Central memory CD4-positive, alpha-beta T cell (primary cell): ENCODE data around the gene DPP7.

Experiments used
- DNase-seq: peaks from one replicate; pipeline ENCODE4 v3.0.0; 2022
- total RNA-seq, 3 experiments: gene quantifications; one replicate each; lab custom pipeline; 2026; lab: John Stamatoyannopoulos, UW

Gene DPP7
- 167 to 184 (median 174) reads per million in 3 experiments for total RNA-seq

DNA sequence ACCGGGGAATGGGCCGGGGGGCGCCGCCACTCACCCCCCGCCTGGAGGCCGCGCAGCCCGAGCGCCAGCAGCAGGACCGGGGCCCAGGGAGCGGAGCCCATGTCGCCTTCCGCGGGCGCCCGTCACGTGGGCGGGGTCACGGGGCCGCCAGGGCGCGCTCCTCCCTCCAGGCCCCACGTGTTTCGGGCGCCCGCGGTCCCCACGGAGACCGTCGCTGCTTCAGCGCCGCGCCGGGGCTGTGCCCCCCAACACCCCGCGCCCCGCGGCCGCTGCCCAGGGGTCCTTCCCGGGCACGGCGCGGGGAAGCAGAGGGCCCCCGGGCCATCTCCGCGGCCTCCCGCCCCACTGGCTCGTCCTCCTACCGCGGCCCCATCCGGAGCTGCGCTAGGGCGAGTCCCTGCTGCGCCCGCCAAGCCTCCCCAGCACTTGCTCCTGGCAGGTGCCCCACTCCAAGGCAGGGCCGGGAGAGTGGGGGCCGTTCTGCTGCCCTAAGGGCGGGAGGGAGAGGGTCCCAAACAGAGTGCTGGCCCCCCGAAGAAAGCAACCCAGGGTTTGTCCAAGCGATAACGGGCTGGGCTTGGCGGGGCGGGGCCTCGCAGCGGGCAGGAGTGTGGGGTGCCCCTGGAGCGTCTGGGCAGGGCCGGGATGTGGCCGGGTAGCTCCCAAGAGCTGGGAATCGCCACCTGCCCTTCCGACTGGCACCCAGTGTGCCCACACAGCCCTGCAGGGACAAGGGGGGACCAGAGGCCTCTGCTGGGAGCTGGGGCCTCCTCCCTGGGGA, at the start of gene DPP7:
Gene DPP7 (minus strand): TSS at position 121 of the 781 bp plus-strand sequence. CDS start 20 bp downstream, at position 101.
- peak; percentile 78 for DNase-seq

DNA sequence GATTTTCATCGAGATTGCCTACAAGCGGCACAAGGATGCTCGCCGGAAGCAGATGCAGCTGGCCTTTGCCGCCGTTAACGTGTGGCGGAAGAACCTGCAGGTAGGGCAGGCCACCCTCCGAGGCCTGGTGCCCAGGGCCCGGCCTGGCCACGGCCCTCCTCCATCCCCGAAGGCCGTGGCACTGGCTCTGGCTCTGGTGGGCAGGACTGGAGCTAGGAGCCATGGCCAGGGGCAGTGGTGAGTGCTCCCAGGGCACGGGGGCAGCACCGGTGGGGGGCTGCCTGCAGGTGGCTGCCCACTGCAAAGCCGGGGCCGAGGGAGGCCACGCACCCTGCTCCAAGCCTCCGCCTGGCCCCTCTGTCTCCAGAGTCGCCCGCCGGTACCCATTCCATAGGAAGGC, 49.3 kb upstream of the DPP7 start:
- DNase-seq = no peak

DNA sequence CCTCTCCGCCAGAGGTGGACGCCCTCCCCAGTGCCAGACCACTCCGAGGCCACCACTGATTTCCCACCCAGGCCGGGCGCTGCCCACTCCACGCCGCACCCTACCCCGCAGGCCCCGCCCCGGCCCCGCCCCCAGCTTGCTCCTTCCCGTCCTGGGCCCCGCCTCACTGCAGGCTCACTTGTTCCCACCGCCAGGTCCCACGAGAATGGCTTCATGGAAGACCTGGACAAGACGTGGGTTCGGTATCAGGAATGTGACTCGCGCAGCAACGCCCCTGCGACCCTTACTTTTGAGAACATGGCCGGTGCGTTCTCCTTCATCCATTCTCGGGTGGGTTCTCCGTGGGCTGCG, 48.8 kb upstream of the DPP7 start:
- no peak for DNase-seq

DNA sequence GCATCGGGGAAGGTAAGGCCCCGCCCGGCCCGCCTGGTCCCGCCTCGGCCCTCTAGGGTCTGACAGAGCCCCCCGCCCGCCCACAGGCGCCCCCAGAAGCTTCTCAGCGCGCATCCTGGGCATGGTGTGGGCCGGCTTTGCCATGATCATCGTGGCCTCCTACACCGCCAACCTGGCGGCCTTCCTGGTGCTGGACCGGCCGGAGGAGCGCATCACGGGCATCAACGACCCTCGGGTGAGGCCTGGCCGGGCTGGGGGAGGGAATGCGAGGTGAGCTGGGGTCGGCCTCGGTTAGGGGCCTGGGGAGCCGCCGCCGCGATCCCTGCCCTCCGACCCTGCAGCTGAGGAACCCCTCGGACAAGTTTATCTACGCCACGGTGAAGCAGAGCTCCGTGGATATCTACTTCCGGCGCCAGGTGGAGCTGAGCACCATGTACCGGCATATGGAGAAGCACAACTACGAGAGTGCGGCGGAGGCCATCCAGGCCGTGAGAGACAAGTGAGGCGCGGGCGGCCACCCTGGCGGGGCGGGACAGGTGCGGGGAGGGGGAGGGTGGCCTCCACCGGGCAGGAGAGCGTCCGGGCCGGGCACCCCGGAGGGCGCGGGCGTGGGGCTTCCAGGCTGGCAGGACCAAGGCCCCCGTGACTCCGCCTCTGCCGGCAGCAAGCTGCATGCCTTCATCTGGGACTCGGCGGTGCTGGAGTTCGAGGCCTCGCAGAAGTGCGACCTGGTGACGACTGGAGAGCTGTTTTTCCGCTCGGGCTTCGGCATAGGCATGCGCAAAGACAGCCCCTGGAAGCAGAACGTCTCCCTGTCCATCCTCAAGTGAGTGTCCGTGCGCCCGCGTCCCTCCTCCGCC, 48.2 kb upstream of the DPP7 start:
- DNase-seq = no peak

DNA sequence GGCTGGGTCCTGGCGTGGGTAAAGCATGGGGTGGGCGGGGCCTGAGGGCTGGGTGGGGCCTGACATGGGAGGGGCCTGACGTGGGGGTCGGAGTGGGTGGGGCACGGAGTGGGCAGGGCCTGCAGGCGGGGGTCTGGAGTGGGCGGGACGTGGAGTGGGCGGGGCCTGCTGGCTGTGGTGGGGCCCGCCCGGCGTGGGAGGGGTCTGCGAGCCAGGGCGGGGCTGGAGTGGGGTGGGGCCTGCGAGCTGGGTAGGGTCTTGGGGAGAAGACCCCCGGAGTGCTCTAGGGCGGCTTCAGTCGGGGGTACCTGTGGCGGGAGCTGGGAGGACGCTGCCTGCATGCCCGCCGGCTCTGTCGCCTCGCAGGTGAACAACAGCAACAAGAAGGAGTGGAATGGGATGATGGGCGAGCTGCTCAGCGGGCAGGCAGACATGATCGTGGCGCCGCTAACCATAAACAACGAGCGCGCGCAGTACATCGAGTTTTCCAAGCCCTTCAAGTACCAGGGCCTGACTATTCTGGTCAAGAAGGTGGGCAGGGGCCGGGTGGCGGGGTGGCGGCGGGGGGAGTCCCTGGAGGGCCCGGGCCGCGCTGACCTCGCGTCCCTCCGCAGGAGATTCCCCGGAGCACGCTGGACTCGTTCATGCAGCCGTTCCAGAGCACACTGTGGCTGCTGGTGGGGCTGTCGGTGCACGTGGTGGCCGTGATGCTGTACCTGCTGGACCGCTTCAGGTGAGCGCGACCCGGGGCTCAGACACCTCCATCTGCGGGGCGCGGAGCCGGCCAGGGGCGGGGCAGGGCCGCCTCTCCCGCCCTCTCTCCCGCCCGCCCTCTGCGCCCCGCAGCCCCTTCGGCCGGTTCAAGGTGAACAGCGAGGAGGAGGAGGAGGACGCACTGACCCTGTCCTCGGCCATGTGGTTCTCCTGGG, 47.3 kb upstream of the DPP7 start:
- DNase-seq = no peak

DNA sequence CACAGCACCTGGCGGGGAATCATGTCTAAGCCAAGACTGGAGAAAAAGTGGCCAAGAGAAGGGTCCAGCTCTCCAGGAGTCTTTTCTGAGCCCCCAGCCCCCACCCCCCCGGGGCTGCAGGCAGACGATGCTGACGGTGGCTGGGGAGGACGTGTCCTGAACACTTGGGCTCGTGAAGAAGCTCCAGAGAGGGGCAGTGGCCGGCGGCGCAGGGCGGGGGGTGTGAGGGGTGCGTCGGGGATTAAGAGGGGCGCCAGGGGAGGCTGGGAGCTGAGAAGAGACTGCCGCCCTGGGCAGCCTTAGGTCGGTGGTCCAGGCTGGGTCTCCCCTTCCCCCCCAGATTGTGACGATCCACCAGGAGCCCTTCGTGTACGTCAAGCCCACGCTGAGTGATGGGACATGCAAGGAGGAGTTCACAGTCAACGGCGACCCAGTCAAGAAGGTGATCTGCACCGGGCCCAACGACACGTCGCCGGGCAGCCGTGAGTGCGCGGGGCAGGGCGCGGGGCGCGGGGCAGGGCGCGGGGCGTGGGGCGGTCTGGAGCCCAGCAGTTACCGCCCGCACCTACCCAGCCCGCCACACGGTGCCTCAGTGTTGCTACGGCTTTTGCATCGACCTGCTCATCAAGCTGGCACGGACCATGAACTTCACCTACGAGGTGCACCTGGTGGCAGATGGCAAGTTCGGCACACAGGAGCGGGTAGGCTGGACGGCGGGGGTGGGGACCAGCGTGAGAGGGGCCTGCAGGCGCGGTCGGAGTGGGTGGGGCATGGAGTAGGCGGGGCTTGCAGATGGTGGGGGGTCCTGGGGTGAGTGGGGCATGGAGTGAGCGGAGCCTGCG, 46.4 kb upstream of the DPP7 start:
- no peak for DNase-seq

DNA sequence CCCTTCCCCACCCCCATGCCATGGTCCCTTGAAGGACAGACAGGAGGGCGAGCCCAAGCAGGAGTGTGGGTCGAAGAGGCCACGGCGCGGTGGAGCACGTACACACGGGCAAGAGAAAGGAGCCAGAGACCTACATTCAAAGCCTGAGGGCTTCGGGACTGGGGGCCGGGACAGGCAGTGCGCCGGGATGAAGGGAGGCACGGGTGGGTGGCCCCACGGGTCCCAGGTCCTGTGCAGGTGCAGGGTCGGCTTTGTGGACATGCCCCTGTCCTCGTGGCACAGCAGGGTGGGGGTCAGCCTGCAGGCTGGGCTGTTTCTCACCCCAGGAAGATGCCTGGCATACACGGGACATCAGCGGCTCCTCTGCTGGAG, 45.5 kb upstream of the DPP7 start:
- no peak for DNase-seq

DNA sequence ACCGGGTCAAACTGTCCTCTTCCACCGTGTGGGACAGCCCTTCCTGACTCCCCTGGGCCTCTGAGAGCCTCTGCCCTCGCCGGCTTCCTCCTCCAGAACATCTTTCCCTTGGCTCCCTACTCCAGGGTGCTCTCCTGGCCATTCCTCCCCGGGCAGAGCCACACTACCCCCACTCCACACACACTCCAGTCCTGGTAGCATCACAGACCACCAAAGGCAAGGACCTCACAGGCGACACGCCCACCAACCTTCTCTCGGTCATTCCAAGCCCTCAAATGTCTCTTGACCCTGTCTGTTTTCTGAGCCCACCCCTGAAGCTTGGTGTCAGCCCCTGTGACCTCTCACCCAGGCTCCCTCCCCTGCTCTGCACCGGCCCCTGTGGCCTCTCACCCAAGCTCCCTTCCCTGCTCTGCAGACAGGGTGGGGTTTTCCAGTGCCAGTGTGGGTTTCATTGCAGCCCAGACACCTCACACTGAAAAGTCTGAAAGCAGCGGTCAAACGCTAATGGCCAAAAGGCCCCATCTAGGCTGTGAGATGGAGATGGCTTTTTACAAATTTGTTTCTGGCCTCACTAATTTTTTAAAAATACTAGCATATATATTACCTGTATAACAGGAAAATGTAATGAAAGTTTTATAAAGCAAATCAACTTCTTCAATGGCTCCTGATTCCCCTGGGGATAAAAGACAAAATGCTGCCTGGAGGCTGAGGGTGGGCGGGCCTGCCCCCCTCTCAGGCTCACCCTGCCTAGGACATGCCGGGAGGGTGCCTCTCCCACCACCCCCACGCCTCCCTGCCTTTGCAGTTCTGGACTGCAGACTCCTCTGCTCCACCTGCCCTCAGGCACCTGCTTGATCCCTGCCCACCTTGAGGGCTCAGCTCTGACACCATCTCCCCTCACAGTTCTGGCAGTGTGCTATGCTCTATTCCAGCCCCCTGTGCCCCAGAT, 44.8 kb upstream of the DPP7 start:
- no peak for DNase-seq

DNA sequence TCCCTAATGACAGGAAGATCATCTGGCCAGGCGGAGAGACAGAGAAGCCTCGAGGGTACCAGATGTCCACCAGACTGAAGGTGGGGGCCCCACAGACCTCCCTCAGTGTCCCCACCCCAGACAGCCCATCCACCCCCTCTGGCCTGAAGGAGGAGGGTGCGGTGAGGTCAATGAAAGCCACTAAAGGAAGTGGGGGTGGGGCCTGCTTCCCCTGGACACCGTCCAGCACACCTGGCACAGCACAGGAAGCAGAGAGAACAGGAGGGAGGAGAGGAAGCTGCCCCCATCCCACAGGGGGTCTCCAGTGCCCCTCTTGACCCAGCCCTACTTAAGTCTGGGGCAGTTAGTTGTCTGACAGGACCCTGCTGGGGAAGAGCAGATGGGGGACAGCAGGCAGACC, 44.1 kb upstream of the DPP7 start:
- no peak for DNase-seq

DNA sequence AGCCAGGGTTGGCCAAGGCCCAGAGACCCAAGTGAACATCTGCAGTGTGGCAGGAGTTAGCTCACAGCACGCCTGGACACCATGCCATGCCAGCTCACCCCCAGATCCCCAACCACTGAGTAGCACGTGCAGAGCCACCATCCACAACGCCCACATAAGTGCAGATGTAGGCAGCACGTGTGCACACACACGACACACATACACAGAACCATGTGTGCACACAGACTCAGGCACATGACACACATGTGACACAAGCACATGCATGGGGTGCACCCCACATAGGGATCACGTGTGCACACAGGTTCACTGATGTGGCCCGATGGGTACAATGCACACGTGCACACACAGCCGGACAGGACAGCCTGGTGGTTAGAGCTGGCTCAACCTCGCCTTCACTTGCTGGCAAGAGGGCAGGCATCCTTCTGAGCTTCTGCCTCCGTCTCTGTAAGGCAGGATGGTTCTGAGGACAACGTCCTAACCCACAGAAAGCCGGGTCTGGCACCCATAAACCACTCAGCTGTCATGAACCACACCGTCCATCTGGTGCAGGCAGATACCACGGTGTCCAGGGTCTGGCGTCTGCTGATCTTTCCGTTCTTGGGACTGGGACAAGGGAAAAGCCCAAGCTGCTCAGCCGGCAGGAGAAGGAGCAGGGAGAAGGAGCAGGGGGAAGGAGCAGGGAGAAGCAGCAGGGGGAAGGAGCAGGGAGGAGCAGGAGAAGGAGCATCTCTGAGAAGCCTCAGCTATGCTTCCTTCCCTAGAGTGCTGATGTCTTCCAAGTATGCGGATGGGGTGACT, 43.3 kb upstream of the DPP7 start:
- DNase-seq = no peak

DNA sequence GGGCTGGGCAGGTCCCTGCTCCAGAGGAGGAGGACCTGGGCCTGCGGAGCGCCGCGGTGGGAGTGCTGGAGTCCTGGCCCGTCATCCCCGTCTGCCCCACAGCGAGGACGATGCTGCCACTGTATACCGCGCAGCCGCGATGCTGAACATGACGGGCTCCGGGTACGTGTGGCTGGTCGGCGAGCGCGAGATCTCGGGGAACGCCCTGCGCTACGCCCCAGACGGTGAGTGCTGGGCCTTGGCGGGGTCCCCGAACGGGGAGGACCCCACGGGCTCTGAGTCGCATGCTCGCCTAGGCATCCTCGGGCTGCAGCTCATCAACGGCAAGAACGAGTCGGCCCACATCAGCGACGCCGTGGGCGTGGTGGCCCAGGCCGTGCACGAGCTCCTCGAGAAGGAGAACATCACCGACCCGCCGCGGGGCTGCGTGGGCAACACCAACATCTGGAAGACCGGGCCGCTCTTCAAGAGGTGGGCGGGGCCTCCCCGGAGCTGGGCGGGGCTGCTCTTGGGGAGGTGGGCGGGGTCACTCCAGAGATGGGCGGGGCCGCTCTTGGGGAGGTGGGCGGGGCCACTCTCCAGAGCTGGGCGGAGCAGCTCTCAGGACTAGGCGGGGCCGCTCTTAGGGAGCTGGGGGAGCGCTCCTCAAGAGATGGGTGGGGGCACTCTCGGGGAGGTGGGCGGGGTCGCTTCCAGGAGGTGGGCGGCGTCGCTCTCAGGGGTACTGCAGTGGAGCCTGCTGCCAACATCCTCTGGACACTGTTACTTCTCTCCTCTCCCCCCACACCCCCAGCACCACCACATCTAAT, 42.2 kb upstream of the DPP7 start:
- DNase-seq = peak; percentile 37

DNA sequence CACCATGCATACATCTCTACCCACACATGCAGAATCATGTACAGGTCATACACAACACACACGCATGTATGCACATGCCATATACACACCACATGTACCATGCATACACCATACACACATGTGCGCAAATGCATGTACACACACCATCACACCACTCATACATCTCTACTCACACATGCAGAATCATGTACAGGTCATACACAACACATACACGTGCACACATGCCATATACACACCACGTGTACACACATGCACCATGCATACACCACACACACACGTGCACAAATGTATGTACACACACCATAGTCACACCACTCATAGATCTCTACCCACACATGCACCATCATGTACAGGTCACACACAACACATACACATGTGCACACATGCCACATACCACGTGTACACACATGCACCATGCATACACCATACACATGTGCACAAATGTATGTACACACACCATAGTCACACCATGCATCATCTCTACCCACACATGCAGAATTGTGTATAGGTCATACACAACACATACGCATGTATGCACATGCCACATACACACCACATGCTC, 38.4 kb upstream of the DPP7 start:
- no peak for DNase-seq

DNA sequence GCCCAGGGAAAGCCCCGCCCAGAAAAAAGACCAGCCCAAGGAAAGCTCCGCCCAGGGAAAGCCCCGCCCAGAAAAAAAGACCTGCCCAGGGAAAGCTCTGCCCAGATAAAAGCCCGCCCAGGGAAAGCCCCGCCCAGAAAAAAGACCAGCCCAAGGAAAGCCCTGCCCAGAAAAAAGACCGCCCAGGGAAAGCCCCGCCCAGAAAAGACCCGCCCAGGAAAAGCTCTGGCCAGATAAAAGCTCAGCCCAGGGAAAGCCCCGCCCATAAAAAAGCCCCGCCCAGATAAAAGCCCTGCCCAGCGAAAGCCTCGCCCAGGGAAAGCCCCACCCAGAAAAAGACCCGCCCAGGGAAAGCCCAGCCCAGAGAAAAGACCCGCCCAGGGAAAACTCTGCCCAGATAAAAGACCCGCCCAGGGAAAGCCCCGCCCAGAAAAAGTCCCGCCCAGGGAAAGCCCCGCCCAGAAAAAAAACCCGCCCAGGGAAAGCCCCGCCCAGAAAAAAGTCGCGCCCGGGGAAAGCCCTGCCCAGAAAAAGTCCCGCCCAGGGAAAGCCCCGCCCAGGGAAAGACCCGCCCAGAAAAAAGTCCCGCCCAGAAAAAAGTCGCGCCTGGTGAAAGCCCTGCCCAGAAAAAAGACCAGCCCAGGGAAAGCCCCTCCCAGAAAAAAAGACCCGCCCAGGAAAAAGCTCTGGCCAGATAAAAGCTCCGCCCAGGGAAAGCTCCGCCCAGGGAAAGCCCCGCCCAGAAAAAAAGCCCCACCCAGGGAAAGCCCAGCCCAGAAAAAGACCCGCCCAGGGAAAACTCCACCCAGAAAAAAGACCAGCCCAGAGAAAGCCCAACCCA, 36.3 kb upstream of the DPP7 start:
- DNase-seq = no peak

DNA sequence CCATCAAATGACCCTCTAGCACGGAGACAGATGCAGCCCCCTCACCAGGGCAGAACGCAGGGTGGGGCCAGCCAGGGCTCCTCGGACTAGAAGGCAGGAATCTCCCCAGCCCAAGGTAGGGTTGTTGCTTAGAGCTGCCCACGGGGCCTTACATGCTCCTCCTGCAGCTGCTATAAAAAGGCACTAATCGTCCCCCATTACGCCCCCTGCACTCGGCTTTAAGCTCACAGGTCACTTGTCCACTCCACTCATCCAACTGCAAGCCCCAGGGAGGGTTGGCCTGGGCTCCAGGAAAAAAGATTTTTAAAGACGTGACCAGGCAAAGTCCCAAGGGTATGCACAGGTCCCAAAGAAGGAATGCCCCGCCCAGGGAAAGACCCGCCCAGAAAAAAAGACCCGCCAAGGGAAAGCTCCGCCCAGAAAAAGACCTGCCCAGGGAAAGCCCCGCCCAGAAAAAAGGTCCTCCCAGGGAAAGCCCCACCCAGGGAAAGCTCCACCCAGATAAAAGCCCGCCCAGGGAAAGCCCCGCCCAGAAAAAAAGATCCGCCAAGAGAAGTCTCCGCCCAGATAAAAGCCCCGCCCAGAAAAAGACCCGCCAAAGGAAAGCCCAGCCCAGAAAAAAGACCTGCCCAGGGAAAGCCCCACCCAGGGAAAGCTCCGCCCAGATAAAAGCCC, 35.5 kb upstream of the DPP7 start:
- no peak for DNase-seq

DNA sequence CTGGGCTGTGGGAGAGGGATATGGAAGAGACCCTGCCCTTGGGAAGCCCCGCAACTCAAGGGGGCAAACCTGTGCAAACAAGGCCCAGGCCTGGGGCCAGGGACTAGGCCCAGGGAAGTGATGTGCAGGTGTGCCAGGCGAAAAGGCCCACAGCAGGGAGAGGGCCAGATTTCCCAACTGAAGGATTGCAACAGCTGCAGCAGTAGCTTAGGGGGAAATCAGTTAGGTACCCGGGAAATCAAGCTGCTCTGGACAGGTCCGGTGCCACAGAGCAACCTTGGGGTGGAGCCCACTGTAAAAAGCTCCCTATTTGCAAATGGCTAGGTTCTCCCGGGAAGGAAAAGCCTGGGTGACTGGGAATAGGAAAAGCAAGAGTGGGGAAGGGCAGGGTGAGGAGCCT, 34.8 kb upstream of the DPP7 start:
- no peak for DNase-seq

DNA sequence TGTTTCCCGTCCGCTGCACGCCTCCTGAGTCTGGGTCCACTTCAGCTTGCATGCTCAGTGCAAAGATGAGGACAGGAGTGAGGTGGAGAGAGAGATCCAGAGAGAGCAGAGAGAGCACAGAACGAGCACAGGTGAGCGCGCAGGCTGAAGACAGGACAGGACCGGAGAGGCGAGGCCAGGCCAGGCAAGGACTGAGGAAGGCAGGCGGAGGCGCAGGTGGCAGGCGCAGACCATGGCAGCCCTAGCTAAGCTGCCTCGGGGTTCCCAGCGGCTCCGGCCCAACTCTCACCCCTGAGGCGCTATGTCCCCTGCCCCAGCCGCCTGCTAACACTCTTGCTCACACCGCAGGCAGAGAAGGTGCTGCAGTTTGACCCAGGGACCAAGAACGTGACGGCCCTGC, 34.1 kb upstream of the DPP7 start:
- no peak for DNase-seq

DNA sequence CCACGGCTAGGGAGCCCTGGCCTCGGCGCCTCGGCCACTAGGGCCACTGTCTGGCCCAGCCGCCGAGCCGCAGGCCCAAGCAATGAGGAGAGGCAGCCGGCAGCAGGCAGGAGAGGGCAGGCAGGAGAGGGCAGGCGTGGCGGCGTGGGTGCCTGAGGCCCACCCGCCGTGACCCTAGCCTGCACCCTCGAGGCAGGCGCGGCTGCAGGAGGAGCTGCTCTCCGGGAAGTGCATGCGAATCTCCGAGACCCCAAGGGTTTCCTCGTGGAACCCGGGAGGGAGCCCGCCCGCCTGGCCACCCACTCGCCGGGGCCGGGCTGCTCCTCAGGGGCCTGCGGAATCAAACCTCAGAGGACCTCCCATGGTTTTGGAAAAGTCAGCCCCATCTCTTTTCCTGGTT, 33.7 kb upstream of the DPP7 start:
- DNase-seq = no peak
